ENCODE data around the gene UBA1. TPM values are rescaled to one million over a fixed set of nuclear protein-coding genes. Genes with fewer than 3 reads are reported as not detected.

UBA1 gene
- total and polyA plus RNA-seq, 10 of the 15 experiments (the other 5 are each of a cell fraction or from before 2014, with no cell fraction given) = 60.4 to 314 (median 216) TPM

GRCh38 chrX:47215291-47215900 is 21.8 kb downstream of the UBA1 start (continued):
- TF ChIP-seq ZBTB40 (IDR thresholded peaks at IDR 0.05; ENCODE audit: borderline replicate concordance) (no peak), GABPA (IDR thresholded peaks at IDR 0.05; ENCODE audit: low read depth) (no peak), HDAC6 (IDR thresholded peaks at IDR 0.05; ENCODE audit: unreplicated experiment) (no peak), TCF3 (IDR thresholded peaks at IDR 0.05; ENCODE audit: borderline replicate concordance, insufficient read depth, low read depth, low read length) (no peak), ZNF592 (IDR thresholded peaks at IDR 0.05) (no peak)

Data from GM12878 (cell line).